ENCODE measurements around the gene PCDHB9.
A peak's percentile ranks its signal among the peaks of the same experiment; 100 is the strongest.
"Not testable (repeated sequence)": the region's sequence is repeated elsewhere in the genome, so short reads cannot be mapped to it uniquely, and the experiment has no call there.

The PCDHB9 gene

DNA sequence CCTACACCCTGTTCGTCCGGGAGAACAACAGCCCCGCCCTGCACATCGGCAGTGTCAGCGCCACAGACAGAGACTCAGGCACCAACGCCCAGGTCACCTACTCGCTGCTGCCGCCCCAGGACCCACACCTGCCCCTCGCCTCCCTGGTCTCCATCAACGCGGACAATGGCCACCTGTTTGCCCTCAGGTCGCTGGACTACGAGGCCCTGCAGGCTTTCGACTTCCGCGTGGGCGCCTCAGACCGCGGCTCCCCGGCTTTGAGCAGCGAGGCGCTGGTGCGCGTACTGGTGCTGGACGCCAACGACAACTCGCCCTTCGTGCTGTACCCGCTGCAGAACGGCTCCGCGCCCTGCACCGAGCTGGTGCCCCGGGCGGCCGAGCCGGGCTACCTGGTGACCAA lies 1.7 kb downstream of the PCDHB9 start:
- DNase-seq (ENCODE audit: low read depth, low spot score), result not testable (repeated sequence)

DNA sequence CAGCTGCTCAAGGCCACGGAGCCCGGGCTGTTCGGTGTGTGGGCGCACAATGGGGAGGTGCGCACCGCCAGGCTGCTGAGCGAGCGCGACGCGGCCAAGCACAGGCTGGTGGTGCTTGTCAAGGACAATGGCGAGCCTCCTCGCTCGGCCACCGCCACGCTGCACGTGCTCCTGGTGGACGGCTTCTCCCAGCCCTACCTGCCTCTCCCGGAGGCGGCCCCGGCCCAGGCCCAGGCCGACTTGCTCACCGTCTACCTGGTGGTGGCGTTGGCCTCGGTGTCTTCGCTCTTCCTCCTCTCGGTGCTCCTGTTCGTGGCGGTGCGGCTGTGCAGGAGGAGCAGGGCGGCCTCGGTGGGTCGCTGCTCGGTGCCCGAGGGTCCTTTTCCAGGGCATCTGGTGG lies 2.2 kb downstream of the PCDHB9 start:
- DNase-seq (ENCODE audit: low read depth, low spot score), result not testable (repeated sequence)

DNA sequence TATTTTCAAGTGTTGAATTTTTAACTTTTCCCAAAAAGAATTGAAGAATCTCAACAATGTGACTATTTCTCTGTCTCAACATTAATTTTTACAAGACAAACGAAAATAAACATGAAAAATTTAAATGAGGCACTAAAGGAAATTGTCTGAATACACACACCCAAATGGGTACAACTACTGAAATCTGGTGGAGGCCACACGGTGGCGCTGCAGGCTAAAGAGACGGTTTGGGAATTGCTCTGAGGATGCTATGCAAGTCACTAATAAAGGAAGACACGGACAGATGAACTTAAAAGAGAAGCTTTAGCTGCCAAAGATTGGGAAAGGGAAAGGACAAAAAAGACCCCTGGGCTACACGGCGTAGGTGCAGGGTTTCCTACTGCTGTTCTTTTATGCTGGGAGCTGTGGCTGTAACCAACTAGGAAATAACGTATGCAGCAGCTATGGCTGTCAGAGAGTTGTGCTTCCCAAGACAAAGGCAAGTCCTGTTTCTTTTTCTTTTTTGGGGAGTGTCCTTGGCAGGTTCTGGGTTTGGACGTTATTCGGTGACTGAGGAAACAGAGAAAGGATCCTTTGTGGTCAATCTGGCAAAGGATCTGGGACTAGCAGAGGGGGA lies 5.3 kb downstream of the PCDHB9 start, which contains the start of gene PCDHB10:
TSS of gene PCDHB10 (plus strand) at position 244 of the 616 bp plus-strand sequence. CDS start at position 444, 200 bp downstream.
- DNase-seq (ENCODE audit: low read depth, low spot score), result peak; percentile 39

DNA sequence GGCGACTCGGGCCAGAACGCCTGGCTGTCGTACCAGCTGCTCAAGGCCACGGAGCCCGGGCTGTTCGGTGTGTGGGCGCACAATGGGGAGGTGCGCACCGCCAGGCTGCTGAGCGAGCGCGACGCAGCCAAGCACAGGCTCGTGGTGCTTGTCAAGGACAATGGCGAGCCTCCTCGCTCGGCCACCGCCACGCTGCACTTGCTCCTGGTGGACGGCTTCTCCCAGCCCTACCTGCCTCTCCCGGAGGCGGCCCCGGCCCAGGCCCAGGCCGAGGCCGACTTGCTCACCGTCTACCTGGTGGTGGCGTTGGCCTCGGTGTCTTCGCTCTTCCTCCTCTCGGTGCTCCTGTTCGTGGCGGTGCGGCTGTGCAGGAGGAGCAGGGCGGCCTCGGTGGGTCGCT lies 7.4 kb downstream of the PCDHB9 start:
- not testable (repeated sequence) for DNase-seq (ENCODE audit: low read depth, low spot score)

DNA sequence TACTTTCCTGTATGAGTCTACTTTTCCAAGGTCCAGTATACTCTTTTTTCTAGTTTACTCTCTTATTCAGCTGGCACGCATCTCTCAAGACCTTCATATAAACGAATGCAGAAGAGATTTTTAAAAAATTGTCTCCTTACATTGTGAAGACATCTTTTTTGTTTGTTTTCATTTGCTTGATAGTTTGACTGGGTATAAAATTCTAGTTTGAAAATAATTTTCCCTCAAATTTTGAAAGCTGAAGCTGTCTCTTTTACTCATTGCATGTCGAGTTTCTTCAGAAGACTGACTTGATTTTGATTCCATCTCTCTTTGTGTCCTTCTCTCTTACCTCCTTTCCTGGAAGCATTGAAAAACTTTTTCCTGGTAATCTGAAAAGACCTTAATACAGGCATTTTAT lies 9.4 kb downstream of the PCDHB9 start:
- DNase-seq (ENCODE audit: low read depth, low spot score), result no peak

DNA sequence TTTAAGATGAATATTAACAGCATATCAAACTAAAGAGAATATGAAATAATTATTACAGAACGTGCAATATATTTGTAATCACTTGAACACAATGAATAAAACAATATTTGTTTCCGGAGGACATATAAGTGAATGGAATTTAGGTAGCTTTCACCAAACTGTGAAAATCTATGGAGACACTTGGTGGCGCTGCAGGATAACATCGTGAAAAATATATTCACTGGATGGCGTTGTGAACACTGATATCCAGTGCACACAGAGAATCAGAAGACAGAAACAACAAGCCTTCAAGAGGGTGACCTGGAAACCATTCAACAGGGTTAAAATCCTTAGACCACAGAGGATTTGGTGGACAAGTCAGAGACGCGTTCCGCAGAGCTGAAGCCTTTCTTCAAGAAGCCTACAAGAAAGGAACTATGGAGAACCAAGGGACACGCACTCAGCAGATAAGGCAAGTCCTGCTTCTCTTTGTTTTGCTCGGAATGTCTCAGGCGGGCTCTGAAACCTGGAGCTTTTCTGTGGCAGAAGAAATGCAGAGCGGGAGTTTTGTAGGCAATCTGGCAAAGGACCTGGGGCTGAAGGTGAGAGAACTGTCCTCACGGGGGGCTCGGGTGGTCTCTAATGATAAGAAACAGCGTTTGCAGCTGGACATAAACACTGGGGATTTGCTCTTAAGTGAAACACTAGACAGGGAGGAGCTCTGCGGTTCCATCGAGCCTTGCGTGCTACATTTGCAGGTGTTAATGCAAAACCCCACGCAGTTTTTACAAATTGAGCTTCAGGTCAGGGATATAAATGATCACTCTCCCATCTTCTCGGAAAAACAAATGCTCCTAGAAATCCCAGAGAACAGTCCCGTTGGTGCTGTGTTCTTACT lies 12.6 kb downstream of the PCDHB9 start, which contains the start of gene PCDHB11:
TSS of gene PCDHB11 (plus strand) at position 269 of the 877 bp plus-strand sequence. CDS start at position 417, 148 bp downstream.
- no peak for DNase-seq (ENCODE audit: low read depth, low spot score)

DNA sequence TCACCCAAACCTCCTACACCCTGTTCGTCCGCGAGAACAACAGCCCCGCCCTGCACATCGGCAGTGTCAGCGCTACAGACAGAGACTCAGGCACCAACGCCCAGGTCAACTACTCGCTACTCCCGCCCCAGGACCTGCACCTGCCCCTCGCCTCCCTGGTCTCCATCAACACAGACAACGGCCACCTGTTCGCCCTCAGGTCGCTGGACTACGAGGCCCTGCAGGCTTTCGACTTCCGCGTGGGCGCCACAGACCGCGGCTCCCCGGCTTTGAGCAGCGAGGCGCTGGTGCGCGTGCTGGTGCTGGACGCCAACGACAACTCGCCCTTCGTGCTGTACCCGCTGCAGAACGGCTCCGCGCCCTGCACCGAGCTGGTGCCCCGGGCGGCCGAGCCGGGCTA lies 14.2 kb downstream of the PCDHB9 start:
- DNase-seq (ENCODE audit: low read depth, low spot score), result not testable (repeated sequence)

DNA sequence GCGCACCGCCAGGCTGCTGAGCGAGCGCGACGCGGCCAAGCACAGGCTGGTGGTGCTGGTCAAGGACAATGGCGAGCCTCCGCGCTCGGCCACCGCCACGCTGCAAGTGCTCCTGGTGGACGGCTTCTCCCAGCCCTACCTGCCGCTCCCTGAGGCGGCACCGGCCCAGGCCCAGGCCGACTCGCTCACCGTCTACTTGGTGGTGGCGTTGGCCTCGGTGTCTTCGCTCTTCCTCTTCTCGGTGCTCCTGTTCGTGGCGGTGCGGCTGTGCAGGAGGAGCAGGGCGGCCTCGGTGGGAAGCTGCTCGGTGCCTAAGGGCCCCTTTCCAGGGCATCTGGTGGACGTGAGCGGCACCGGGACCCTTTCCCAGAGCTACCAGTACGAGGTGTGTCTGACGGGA lies 14.7 kb downstream of the PCDHB9 start:
- DNase-seq (ENCODE audit: low read depth, low spot score), result not testable (repeated sequence)

DNA sequence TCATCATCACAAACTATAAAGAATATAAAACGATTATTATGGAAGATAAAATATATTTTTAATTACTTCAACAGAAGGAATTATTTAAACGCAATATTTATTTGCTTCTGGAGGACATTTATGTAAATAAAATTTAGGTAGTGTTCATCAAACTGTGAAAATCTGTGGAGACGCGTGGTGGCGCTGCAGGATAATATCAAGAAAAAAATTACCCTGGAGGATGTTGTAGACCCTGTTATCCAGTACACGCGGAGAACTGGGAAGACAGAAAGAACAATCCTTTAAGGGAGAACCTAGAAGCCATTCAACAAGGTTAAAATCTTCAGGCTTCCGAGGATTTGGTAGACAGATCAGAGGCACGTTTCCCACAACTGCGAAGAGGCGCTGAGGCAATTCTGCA lies 21.5 kb downstream of the PCDHB9 start, which contains the start of gene PCDHB12:
TSS of gene PCDHB12 (plus strand) at position 242 of the 400 bp plus-strand sequence. CDS start 189 bp downstream, outside the sequence.
- DNase-seq (ENCODE audit: low read depth, low spot score), result no peak

DNA sequence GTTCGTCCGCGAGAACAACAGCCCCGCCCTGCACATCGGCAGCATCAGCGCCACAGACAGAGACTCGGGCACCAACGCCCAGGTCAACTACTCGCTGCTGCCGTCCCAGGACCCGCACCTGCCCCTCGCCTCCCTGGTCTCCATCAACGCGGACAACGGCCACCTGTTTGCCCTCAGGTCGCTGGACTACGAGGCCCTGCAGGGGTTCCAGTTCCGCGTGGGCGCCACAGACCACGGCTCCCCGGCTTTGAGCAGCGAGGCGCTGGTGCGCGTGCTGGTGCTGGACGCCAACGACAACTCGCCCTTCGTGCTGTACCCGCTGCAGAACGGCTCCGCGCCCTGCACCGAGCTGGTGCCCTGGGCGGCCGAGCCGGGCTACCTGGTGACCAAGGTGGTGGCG lies 23.3 kb downstream of the PCDHB9 start:
- not testable (repeated sequence) for DNase-seq (ENCODE audit: low read depth, low spot score)

DNA sequence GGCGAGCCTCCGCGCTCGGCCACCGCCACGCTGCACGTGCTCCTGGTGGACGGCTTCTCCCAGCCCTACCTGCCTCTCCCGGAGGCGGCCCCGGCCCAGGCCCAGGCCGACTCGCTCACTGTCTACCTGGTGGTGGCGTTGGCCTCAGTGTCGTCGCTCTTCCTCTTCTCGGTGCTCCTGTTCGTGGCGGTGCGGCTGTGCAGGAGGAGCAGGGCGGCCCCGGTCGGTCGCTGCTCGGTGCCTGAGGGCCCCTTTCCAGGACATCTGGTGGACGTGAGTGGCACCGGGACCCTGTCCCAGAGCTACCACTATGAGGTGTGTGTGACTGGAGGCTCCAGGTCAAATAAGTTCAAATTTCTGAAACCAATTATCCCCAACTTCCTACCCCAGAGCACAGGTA lies 23.9 kb downstream of the PCDHB9 start:
- not testable (repeated sequence) for DNase-seq (ENCODE audit: low read depth, low spot score)

DNA sequence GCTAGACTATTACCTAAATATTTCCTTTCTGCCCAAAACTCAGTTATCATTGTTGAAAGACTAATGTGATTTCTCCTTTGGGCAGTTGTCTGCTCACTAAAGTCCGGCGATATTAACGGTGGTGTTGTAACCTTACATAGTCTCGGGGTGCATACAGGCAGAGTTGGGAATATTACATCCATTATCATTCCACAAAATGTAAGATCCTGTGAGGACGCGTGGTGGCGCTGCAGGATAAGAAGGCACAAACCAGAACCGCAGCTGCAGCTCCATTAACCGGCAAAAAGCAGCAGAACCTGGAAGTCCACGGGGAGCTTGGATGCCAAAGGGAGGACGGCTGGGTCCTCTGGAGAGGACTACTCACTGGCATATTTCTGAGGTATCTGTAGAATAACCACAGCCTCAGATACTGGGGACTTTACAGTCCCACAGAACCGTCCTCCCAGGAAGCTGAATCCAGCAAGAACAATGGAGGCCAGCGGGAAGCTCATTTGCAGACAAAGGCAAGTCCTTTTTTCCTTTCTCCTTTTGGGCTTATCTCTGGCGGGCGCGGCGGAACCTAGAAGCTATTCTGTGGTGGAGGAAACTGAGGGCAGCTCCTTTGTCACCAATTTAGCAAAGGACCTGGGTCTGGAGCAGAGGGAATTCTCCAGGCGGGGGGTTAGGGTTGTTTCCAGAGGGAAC lies 26.8 kb downstream of the PCDHB9 start, which contains the start of gene PCDHB13:
TSS of gene PCDHB13 (plus strand) at position 264 of the 684 bp plus-strand sequence. CDS start at position 469, 205 bp downstream.
- peak; percentile 23 for DNase-seq (ENCODE audit: low read depth, low spot score)

DNA sequence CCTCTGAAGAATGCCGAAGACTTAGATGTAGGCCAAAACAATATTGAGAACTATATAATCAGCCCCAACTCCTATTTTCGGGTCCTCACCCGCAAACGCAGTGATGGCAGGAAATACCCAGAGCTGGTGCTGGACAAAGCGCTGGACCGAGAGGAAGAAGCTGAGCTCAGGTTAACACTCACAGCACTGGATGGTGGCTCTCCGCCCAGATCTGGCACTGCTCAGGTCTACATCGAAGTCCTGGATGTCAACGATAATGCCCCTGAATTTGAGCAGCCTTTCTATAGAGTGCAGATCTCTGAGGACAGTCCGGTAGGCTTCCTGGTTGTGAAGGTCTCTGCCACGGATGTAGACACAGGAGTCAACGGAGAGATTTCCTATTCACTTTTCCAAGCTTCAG lies 27.6 kb downstream of the PCDHB9 start:
- DNase-seq (ENCODE audit: low read depth, low spot score), result not testable (repeated sequence)

DNA sequence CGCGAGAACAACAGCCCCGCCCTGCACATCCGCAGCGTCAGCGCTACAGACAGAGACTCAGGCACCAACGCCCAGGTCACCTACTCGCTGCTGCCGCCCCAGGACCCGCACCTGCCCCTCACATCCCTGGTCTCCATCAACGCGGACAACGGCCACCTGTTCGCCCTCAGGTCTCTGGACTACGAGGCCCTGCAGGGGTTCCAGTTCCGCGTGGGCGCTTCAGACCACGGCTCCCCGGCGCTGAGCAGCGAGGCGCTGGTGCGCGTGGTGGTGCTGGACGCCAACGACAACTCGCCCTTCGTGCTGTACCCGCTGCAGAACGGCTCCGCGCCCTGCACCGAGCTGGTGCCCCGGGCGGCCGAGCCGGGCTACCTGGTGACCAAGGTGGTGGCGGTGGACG lies 28.5 kb downstream of the PCDHB9 start:
- DNase-seq (ENCODE audit: low read depth, low spot score), result not testable (repeated sequence)

DNA sequence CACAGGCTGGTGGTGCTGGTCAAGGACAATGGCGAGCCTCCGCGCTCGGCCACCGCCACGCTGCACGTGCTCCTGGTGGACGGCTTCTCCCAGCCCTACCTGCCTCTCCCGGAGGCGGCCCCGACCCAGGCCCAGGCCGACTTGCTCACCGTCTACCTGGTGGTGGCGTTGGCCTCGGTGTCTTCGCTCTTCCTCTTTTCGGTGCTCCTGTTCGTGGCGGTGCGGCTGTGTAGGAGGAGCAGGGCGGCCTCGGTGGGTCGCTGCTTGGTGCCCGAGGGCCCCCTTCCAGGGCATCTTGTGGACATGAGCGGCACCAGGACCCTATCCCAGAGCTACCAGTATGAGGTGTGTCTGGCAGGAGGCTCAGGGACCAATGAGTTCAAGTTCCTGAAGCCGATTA lies 29.1 kb downstream of the PCDHB9 start:
- DNase-seq (ENCODE audit: low read depth, low spot score), result not testable (repeated sequence)

DNA sequence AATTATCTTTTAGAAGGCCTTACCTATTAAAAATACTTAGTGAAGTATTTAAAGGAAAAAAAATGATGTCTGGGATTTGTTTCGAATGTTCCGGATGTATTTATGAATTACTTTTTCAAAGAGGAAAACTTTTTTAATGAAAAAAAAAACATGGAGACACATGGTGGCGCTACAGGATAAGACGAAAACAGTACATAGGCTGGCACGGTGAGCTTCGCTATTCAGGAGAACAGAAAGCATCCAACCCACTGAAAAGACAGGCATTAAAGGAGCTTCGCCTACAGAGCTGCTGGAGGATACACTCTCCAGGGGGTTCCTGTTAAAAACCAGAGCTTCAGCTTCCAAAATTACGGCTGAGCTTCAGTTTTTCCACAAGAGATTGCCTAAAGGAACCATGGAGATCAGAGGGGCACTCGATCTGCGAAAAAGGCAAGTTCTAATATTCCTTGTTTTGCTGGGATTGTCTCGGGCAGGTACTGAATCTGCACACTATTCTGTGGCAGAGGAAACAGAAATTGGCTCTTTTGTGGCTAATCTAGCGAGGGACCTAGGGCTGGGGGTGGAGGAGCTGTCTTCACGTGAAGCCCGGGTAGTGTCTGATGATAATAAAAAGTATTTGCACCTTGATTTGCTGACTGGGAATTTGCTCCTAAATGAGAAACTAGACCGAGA lies 36.3 kb downstream of the PCDHB9 start, which contains the start of gene PCDHB14:
TSS of gene PCDHB14 (plus strand) at position 232 of the 672 bp plus-strand sequence. CDS start at position 395, 163 bp downstream.
- peak; percentile 26 for DNase-seq (ENCODE audit: low read depth, low spot score)

DNA sequence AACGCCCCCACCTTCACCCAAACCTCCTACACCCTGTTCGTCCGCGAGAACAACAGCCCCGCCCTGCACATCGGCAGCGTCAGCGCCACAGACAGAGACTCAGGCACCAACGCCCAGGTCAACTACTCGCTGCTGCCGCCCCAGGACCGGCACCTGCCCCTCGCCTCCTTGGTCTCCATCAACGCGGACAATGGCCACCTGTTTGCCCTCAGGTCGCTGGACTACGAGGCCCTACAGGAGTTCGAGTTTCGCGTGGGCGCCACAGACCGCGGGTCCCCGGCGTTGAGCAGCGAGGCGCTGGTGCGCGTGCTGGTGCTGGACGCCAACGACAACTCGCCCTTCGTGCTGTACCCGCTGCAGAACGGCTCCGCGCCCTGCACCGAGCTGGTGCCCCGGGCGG lies 37.9 kb downstream of the PCDHB9 start:
- DNase-seq (ENCODE audit: low read depth, low spot score), result not testable (repeated sequence)

DNA sequence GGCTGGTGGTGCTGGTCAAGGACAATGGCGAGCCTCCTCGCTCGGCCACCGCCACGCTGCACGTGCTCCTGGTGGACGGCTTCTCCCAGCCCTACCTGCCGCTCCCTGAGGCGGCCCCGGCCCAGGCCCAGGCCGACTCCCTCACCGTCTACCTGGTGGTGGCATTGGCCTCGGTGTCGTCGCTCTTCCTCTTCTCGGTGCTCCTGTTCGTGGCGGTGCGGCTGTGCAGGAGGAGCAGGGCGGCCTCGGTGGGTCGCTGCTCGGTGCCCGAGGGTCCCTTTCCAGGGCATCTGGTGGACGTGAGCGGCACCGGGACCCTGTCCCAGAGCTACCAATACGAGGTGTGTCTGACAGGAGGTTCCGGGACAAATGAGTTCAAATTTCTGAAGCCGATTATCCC lies 38.5 kb downstream of the PCDHB9 start:
- DNase-seq (ENCODE audit: low read depth, low spot score), result not testable (repeated sequence)

DNA sequence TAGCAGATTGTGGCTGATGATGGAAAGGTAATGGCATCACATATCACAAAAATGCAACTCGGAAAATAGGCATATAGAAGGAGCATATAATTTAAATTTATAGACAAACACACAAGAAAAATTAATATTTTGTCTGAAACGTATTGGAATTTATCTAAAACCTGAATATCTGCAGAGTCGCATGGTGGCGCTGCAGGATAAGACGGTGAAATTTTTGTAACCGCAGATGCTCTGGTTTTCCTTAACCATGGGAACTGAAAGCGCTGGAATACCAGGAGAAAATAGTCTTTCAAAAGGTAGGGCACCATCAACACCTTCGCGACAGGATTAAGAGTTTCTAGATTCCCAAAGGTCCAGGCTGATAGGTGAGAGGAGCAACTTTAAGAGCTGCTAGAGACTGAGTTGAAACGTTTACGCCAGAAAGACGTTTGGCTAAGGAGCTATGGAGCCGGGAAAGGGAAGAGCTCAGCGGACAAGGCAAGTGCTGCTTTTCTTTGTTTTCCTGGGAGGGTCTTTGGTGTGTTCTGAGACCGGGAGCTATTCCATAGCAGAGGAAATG lies 47.2 kb downstream of the PCDHB9 start:
- peak; percentile 11 for DNase-seq (ENCODE audit: low read depth, low spot score)

DNA sequence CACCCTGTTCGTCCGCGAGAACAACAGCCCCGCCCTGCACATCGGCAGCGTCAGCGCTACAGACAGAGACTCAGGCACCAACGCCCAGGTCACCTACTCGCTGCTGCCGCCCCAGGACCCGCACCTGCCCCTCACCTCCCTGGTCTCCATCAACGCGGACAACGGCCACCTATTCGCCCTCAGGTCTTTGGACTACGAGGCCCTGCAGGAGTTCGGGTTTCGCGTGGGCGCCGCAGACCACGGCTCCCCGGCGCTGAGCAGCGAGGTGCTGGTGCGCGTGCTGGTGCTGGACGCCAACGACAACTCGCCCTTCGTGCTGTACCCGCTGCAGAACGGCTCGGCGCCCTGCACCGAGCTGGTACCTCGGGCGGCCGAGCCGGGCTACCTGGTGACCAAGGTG lies 49.0 kb downstream of the PCDHB9 start:
- not testable (repeated sequence) for DNase-seq (ENCODE audit: low read depth, low spot score)

Data from astrocyte of the hippocampus (primary cell).